Left kidney (tissue), 2 donors: ENCODE results near the gene MPPED2. TPM values are rescaled to one million over a fixed set of nuclear protein-coding genes. Genes with fewer than 3 reads are reported as not detected.
A peak's percentile ranks its signal among the peaks of the same experiment; 100 is the strongest.

Experiments used
- DNase-seq: peaks from one replicate; pipeline ENCODE4 v3.0.0-alpha.2; 2013
- polyA plus RNA-seq: library from polyadenylated mRNA; unstranded; fragments of 120-200 nt; gene quantifications from one replicate; pipeline ENCODE4 v1.2.1, GENCODE V29; 2013; ENCODE audit not compliant: insufficient read length

The MPPED2 gene
- polyA plus RNA-seq, 1 donor, result 19.0 TPM

- no peak for DNase-seq
These were observed 52.7 kb downstream of the MPPED2 start for GRCh38 chr11:30533445-30533947.

GRCh38 chr11:30527566-30527965 lies 58.6 kb downstream of the MPPED2 start:
- no peak for DNase-seq

GRCh38 chr11:30526558-30526957 lies 59.6 kb downstream of the MPPED2 start:
- no peak for DNase-seq

- no peak for DNase-seq
These were observed 63.5 kb downstream of the MPPED2 start for GRCh38 chr11:30522536-30523243.

- no peak for DNase-seq
These were observed 64.7 kb downstream of the MPPED2 start for GRCh38 chr11:30521297-30522071.

- DNase-seq, result no peak
These were observed 73.1 kb downstream of the MPPED2 start for GRCh38 chr11:30513087-30513486.

- no peak for DNase-seq
These were observed 74.7 kb downstream of the MPPED2 start for GRCh38 chr11:30511408-30511807.

- no peak for DNase-seq
These were observed 75.4 kb downstream of the MPPED2 start for GRCh38 chr11:30510750-30511149.

GRCh38 chr11:30509364-30509763 lies 76.8 kb downstream of the MPPED2 start:
- no peak for DNase-seq

GRCh38 chr11:30508594-30508993 lies 77.6 kb downstream of the MPPED2 start:
- no peak for DNase-seq

GRCh38 chr11:30505603-30506002 lies 80.5 kb downstream of the MPPED2 start:
- DNase-seq, result no peak

GRCh38 chr11:30504468-30504867 lies 81.7 kb downstream of the MPPED2 start:
- peak; percentile 40 for DNase-seq

GRCh38 chr11:30503156-30503555 lies 83.0 kb downstream of the MPPED2 start:
- DNase-seq, result no peak

- DNase-seq, result no peak
These were observed 83.8 kb downstream of the MPPED2 start for GRCh38 chr11:30502305-30502704.

GRCh38 chr11:30501744-30502143 lies 84.4 kb downstream of the MPPED2 start:
- no peak for DNase-seq

- no peak for DNase-seq
These were observed 86.2 kb downstream of the MPPED2 start for GRCh38 chr11:30499940-30500339.

GRCh38 chr11:30497600-30497999 lies 88.6 kb downstream of the MPPED2 start:
- DNase-seq, result no peak

GRCh38 chr11:30496935-30497334 lies 89.2 kb downstream of the MPPED2 start:
- no peak for DNase-seq

- no peak for DNase-seq
These were observed 90.7 kb downstream of the MPPED2 start for GRCh38 chr11:30495437-30495836.

GRCh38 chr11:30489511-30489910 lies 96.6 kb downstream of the MPPED2 start:
- peak; percentile 38 for DNase-seq

GRCh38 chr11:30489076-30489475 lies 97.1 kb downstream of the MPPED2 start:
- DNase-seq, result no peak

- peak; percentile 73 for DNase-seq
These were observed 97.7 kb downstream of the MPPED2 start for GRCh38 chr11:30488304-30488998.
